Ovary (tissue), 3 donors: Measurements from ENCODE around the gene TSPAN8.

Experiments used
- CTCF ChIP-seq, 3 donors: fragments of 450-650 bp in 2 of 3; fragments of 200-600 bp in 1 of 3; IDR thresholded peaks; one replicate each; pipeline versions ENCODE4 v1.5.1 to v1.8.0; 2016 to 2022; ENCODE audit warnings: antibody characterized with exemption in 3 of 3, mild to moderate bottlenecking in 1 of 3
- POLR2A ChIP-seq: fragments of 450-650 bp; IDR thresholded peaks from one replicate; pipeline ENCODE4 v1.6.1; 2017; ENCODE audit warnings: antibody characterized with exemption, mild to moderate bottlenecking, moderate library complexity
- donor health status: DM: no; HTN: no; CAD: no.

- no peak for TF ChIP-seq CTCF (IDR thresholded peaks at IDR 0.05)
- TF ChIP-seq POLR2A, result no peak
Measured at GRCh38 chr12:71170456-71170855, 12.7 kb upstream of the TSPAN8 start.
